ENCODE results near the gene TCEA2.

DNA sequence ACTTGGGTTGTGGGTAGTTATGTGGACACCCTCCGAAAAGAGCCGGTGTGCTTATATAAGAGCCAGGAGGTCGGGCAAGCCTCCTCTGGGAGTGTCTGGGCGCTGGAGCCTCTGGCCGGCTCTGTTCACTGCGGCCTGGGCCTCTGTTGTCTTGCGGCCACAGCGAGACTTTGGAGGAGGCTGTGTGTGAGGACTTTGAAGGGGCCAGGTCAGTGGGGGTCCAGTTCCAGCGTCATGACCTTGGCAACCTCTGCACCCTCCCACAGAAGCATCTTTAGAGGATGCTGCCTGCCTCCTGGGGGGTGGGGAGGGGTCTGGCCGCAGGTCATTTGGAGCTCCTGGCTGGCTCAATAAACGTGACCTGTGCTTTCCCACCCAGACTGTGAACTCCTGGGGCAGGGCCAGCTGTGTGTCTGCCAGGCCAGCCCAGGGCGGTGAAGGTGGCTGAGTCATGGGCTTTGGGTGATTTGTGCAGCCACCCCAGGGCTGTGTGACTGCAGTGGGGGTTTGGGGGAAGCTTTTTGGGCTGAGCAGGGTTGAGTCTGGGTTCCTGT lies 1.2 kb downstream of the TCEA2 start:
- TF ChIP-seq, protein P1, sequence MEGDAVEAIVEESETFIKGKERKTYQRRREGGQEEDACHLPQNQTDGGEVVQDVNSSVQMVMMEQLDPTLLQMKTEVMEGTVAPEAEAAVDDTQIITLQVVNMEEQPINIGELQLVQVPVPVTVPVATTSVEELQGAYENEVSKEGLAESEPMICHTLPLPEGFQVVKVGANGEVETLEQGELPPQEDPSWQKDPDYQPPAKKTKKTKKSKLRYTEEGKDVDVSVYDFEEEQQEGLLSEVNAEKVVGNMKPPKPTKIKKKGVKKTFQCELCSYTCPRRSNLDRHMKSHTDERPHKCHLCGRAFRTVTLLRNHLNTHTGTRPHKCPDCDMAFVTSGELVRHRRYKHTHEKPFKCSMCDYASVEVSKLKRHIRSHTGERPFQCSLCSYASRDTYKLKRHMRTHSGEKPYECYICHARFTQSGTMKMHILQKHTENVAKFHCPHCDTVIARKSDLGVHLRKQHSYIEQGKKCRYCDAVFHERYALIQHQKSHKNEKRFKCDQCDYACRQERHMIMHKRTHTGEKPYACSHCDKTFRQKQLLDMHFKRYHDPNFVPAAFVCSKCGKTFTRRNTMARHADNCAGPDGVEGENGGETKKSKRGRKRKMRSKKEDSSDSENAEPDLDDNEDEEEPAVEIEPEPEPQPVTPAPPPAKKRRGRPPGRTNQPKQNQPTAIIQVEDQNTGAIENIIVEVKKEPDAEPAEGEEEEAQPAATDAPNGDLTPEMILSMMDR (IDR thresholded peaks at IDR 0.05), result no peak
- TF ChIP-seq POLR2A (IDR thresholded peaks at IDR 0.05; ENCODE audit: low read depth), result no peak
- TF ChIP-seq EP300 (IDR thresholded peaks at IDR 0.05), result no peak

Measured in esophagus muscularis mucosa (tissue), 4 donors.